Stimulated activated CD8-positive, alpha-beta memory T cell treated with anti-CD3 and anti-CD28 coated beads, Interleukin-2, amount 100 ng/mL, for 48 hours (primary cell): ENCODE measurements around the gene MAP7.

ENCODE experiments used
- DNase-seq, 2 donors: peaks; one replicate each; pipeline ENCODE4 v3.0.0-alpha.2; 2020; ENCODE audit warnings: low read depth in 2 of 2

MAP7 gene

GRCh38 chr6:136303516-136303915 lies 246.7 kb downstream of the MAP7 start:
- DNase-seq = no peak

GRCh38 chr6:136294621-136295020 lies 255.6 kb downstream of the MAP7 start:
- DNase-seq = no peak
